ENCODE measurements around the gene SLC8A2. TPM values are rescaled to one million over a fixed set of nuclear protein-coding genes. Genes with fewer than 3 reads are reported as not detected.

The SLC8A2 gene
- total RNA-seq (2014; rRNA removed; shearing (Covaris generic)): 0.13 TPM in 1 of 2 replicates, not detected in the other
- total RNA-seq (2022): 0.36 and 0.59 TPM in 2 replicates
- Bru-seq, nascent RNA: percentile 11 among the genes with signal in this experiment
- percentile 21 among the genes with signal in this experiment for BruChase-seq, experiment 1, labeled RNA remaining after a 6-hour chase
- BruChase-seq, experiment 2, labeled RNA remaining after a 2-hour chase: percentile 18 among the genes with signal in this experiment
- long read RNA-seq: 0 reads

DNA sequence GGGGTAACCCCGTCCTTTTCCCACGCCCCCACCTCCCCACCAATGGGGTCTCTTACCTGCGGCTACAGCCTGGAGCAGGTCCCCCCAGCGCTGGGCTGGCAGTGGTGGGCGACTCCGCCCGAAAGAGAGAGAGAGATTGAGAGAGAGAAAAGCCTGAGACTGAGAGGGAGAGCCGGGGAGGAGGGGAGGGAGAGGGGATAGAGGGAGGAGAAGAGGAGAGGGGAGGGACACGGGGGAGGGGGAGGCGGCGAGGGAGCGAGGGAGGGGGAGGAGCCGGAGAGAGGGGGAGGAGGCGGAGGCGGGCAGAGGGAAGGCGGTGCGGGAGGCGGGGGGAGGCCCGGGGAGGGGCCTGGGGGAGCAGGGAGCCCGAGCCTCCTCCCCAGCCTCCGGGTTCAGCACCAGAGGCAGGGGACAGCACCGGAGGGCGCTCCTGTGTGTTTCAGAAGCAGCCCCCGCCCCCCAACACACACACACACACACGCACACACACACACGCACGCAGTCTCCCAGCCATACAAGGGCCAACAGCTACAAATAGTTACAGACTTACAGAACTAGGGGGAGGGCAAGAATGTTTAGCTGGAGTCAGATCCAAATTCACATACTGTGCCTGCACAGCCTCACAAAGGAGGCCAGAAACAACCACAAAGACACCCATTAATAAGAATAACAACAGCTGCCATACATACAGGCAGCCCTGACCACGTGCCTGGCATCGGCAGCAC, at the start of gene SLC8A2:
SLC8A2 (minus strand) TSS at position 161 of the 725 bp plus-strand sequence. CDS start 5,490 bp downstream, outside the sequence.
- intact Hi-C loops (cut with micrococcal nuclease; ENCODE audit: unreplicated experiment): no loop called here
- no peak within 1 kb of the TSS for H3K4me3 ChIP-seq (ENCODE audit: low read depth, low read length, poor library complexity, severe bottlenecking)
- TF ChIP-seq, protein P1, sequence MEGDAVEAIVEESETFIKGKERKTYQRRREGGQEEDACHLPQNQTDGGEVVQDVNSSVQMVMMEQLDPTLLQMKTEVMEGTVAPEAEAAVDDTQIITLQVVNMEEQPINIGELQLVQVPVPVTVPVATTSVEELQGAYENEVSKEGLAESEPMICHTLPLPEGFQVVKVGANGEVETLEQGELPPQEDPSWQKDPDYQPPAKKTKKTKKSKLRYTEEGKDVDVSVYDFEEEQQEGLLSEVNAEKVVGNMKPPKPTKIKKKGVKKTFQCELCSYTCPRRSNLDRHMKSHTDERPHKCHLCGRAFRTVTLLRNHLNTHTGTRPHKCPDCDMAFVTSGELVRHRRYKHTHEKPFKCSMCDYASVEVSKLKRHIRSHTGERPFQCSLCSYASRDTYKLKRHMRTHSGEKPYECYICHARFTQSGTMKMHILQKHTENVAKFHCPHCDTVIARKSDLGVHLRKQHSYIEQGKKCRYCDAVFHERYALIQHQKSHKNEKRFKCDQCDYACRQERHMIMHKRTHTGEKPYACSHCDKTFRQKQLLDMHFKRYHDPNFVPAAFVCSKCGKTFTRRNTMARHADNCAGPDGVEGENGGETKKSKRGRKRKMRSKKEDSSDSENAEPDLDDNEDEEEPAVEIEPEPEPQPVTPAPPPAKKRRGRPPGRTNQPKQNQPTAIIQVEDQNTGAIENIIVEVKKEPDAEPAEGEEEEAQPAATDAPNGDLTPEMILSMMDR (conservative IDR thresholded peaks at IDR 0.05; ENCODE audit: low read length): no peak
- TF ChIP-seq EZH2phosphoT487 (IDR thresholded peaks at IDR 0.05; ENCODE audit: borderline replicate concordance, low read depth, low read length): no peak
- POLR2A ChIA-PET: no interaction called here
- CTCF ChIA-PET (ENCODE audit: unreplicated experiment): no interaction called here
- H2AFZ ChIP-seq (ENCODE audit: low read length): no peak within 1 kb of the TSS
- no peaks in the 10 kb centered on the region for H3K9me2 ChIP-seq (ENCODE audit: insufficient read depth, low read length)
- H3K4me2 ChIP-seq (ENCODE audit: low read length): no peak within 1 kb of the TSS
- DNase-seq (ENCODE audit: low spot score): peak; percentile 34
- BruUV-seq (replicated peaks): no TSS peak
- H3K36me3 ChIP-seq (ENCODE audit: insufficient read depth, low read length): no peaks in the 10 kb centered on the region
- H3K9me3 ChIP-seq (ENCODE audit: low read length): no peaks in the 10 kb centered on the region
- H3K27ac ChIP-seq (ENCODE audit: low read depth, low read length, poor library complexity, severe bottlenecking): no peak within 1 kb of the TSS
- no peaks in the 10 kb centered on the region for H4K20me1 ChIP-seq (ENCODE audit: insufficient read depth, low read length)
- H3K79me2 ChIP-seq (ENCODE audit: insufficient read depth, low read depth, low read length): no peaks in the 10 kb centered on the region
- H3K4me1 ChIP-seq (ENCODE audit: insufficient read depth, low read length, poor library complexity, severe bottlenecking): no peaks in the 10 kb centered on the region

- intact Hi-C loops (cut with micrococcal nuclease; ENCODE audit: unreplicated experiment): no loop called here
- DNase-seq (ENCODE audit: low spot score): no peak
- Histone ChIP-seq H3K4me2 (ENCODE audit: low read length) (no peak overlapping the region), H3K9me3 (ENCODE audit: low read length) (no peaks in the 10 kb centered on the region), H3K36me3 (ENCODE audit: insufficient read depth, low read length) (no peaks in the 10 kb centered on the region), H3K4me3 (ENCODE audit: low read depth, low read length, poor library complexity, severe bottlenecking) (no peak overlapping the region), H3K4me1 (ENCODE audit: insufficient read depth, low read length, poor library complexity, severe bottlenecking) (peaks cover 74% of the 10 kb centered on the region), H3K27ac (ENCODE audit: low read depth, low read length, poor library complexity, severe bottlenecking) (no peak overlapping the region), H2AFZ (ENCODE audit: low read length) (no peak overlapping the region), H4K20me1 (ENCODE audit: insufficient read depth, low read length) (no peaks in the 10 kb centered on the region), H3K9me2 (ENCODE audit: insufficient read depth, low read length) (no peaks in the 10 kb centered on the region), H3K79me2 (ENCODE audit: insufficient read depth, low read depth, low read length) (peaks cover 3% of the 10 kb centered on the region; the same call in 1 of the 2 replicates)
- POLR2A ChIA-PET: no interaction called here
- CTCF ChIA-PET (ENCODE audit: unreplicated experiment): interaction anchor here (1.3 kb wide), 1 partner anchor 20 kb away, joined by 4 read pairs; no protein-coding TSS in a partner anchor
- TF ChIP-seq EZH2phosphoT487 (IDR thresholded peaks at IDR 0.05; ENCODE audit: borderline replicate concordance, low read depth, low read length): no peak
- TF ChIP-seq, protein P1 (conservative IDR thresholded peaks at IDR 0.05; ENCODE audit: low read length): no peak
- BruUV-seq (replicated peaks): no TSS peak
Measured at GRCh38 chr19:47520839-47521238, 49.1 kb upstream of the SLC8A2 start.

- Histone ChIP-seq H3K4me1 (ENCODE audit: insufficient read depth, low read length, poor library complexity, severe bottlenecking) (peaks cover 78% of the 10 kb centered on the region), H3K9me3 (ENCODE audit: low read length) (no peaks in the 10 kb centered on the region), H4K20me1 (ENCODE audit: insufficient read depth, low read length) (no peaks in the 10 kb centered on the region), H3K36me3 (ENCODE audit: insufficient read depth, low read length) (no peaks in the 10 kb centered on the region), H3K4me3 (ENCODE audit: low read depth, low read length, poor library complexity, severe bottlenecking) (no peak overlapping the region), H3K9me2 (ENCODE audit: insufficient read depth, low read length) (no peaks in the 10 kb centered on the region), H3K79me2 (ENCODE audit: insufficient read depth, low read depth, low read length) (peaks cover 3% of the 10 kb centered on the region; the same call in 1 of the 2 replicates), H3K27ac (ENCODE audit: low read depth, low read length, poor library complexity, severe bottlenecking) (peak overlapping the region; percentile 85), H2AFZ (ENCODE audit: low read length) (no peak overlapping the region), H3K4me2 (ENCODE audit: low read length) (no peak overlapping the region)
- POLR2A ChIA-PET: no interaction called here
- intact Hi-C loops (cut with micrococcal nuclease; ENCODE audit: unreplicated experiment): no loop called here
- DNase-seq (ENCODE audit: low spot score): no peak
- BruUV-seq (replicated peaks): no TSS peak
- CTCF ChIA-PET (ENCODE audit: unreplicated experiment): no interaction called here
- no peak for TF ChIP-seq EZH2phosphoT487 (IDR thresholded peaks at IDR 0.05; ENCODE audit: borderline replicate concordance, low read depth, low read length)
- TF ChIP-seq, protein P1 (conservative IDR thresholded peaks at IDR 0.05; ENCODE audit: low read length): no peak
Measured at GRCh38 chr19:47520343-47520806, 48.7 kb upstream of the SLC8A2 start.

All from OCI-LY7 (cell line).